T-cell (primary cell): Measurements from ENCODE around the gene KERA. TPM values are rescaled to one million over a fixed set of nuclear protein-coding genes. Genes with fewer than 3 reads are reported as not detected.

Experiments
- ATAC-seq, 4 experiments: fragments of 200-7000 bp in 3 of 4; fragments of 150-1000 bp in 1 of 4; cut with Tn5 transposase; replicated peaks in 1 of 4; 1 replicate in 3 of 4; 2 replicates in 1 of 4; pipeline ENCODE4 v1.10.0; 2021; ENCODE audit warnings: moderate library complexity in 3 of 4, mild to moderate bottlenecking in 2 of 4, moderate number of reproducible peaks in 1 of 4
- CTCF ChIA-PET, 2 donors: fragments of 300-600 bp; sonication (Branson Sonifier 250); formaldehyde crosslinking; loops; one replicate each; lab custom pipeline; 2022; ENCODE audit warnings: antibody characterized with exemption in 2 of 2; lab: Charles Lee
- POLR2A ChIA-PET, 2 donors: fragments of 300-600 bp; sonication (Branson Sonifier 250); formaldehyde crosslinking; loops; one replicate each; lab custom pipeline; 2022; ENCODE audit warnings: antibody characterized with exemption in 2 of 2; lab: Charles Lee
- DNase-seq, 35 experiments: peaks; one replicate each; pipeline versions ENCODE4 v3.0.0 to v3.0.0-alpha.2; 2013 to 2023
- H3K27ac ChIP-seq: one replicate; pipeline ENCODE4 v1.5.1; 2013; ENCODE audit warnings: low read length
- H3K27me3 ChIP-seq, 2 experiments: replicated peaks in 1 of 2; 1 replicate in 1 of 2; 2 replicates in 1 of 2; pipeline versions ENCODE4 v1.6.1 to v1.7.0; 2013; ENCODE audit warnings: low read length in 1 of 2, mixed read lengths in 1 of 2; ENCODE audit not compliant: control insufficient read depth in 2 of 2, insufficient read depth in 2 of 2; ENCODE audit errors: extremely low read depth in 1 of 2
- H3K36me3 ChIP-seq, 2 donors: 1 replicate in 1 of 2; 2 replicates in 1 of 2; pipeline versions ENCODE4 v1.6.1 to v1.7.0; 2013; ENCODE audit warnings: low read length in 1 of 2; ENCODE audit not compliant: control insufficient read depth in 2 of 2, insufficient read depth in 1 of 2; ENCODE audit errors: extremely low read depth in 1 of 2
- H3K4me1 ChIP-seq, 2 experiments: 1 replicate in 1 of 2; 2 replicates in 1 of 2; pipeline versions ENCODE4 v1.6.1 to v1.7.0; 2013; ENCODE audit warnings: low read length in 2 of 2, mixed read lengths in 1 of 2; ENCODE audit not compliant: insufficient read depth in 2 of 2, control insufficient read depth in 1 of 2; ENCODE audit errors: extremely low read depth in 1 of 2
- H3K4me3 ChIP-seq, 2 donors: 1 replicate in 1 of 2; 2 replicates in 1 of 2; pipeline versions ENCODE4 v1.5.1 to v1.7.0; 2013; ENCODE audit warnings: mild to moderate bottlenecking in 2 of 2, low read length in 1 of 2, moderate library complexity in 1 of 2; ENCODE audit not compliant: control insufficient read depth in 1 of 2; ENCODE audit errors: extremely low read depth in 1 of 2
- H3K9me3 ChIP-seq: 2 replicates; pipeline ENCODE4 v1.7.0; 2013
- H3K27ac Mint-ChIP-seq, 2 donors: one replicate each; pipeline ENCODE4 v1.8.0; 2020 to 2021; ENCODE audit warnings: mild to moderate bottlenecking in 2 of 2, mixed read lengths in 2 of 2
- H3K27me3 Mint-ChIP-seq, 2 donors: one replicate each; pipeline ENCODE4 v1.8.0; 2021 to 2022; ENCODE audit warnings: mixed read lengths in 2 of 2
- H3K36me3 Mint-ChIP-seq: one replicate; pipeline ENCODE4 v1.8.0; 2021; ENCODE audit warnings: mixed read lengths
- H3K4me1 Mint-ChIP-seq, 3 donors: one replicate each; pipeline ENCODE4 v1.8.0; 2020 to 2022; ENCODE audit warnings: mixed read lengths in 3 of 3, mild to moderate bottlenecking in 1 of 3
- H3K4me3 Mint-ChIP-seq, 3 donors: one replicate each; pipeline ENCODE4 v1.8.0; 2020 to 2022; ENCODE audit warnings: mild to moderate bottlenecking in 3 of 3, mixed read lengths in 3 of 3, moderate library complexity in 3 of 3
- H3K9me3 Mint-ChIP-seq, 3 donors: one replicate each; pipeline ENCODE4 v1.8.0; 2020 to 2022; ENCODE audit warnings: mixed read lengths in 3 of 3
- WGBS: methylation state at CpG from one replicate; pipeline ENCODE4 v1.1.5; 2013; ENCODE audit warnings: missing lambda C conversion rate; ENCODE audit not compliant: insufficient coverage; 5-methylcytosine and 5-hydroxymethylcytosine counted together
- total RNA-seq, 35 experiments: library from RNA in 6 of 35; stranded (reverse) in 6 of 35; fragments of 120-200 nt in 1 of 35; gene quantifications; one replicate each; pipeline versions ENCODE4 v1.2.1 to v1.2.4 and lab custom pipeline; 2013 to 2026

KERA gene
- total RNA-seq, 5 donors from 2014 or later (not counting 1 experiment from before 2014, with no cell fraction given) = not detected

GRCh38 chr12:91004872-91005271, 53.0 kb downstream of the KERA start, which contains the start of gene EPYC:
Gene EPYC, minus strand, starts transcription at chr12:91004972. Its CDS starts 2,407 bp downstream, at chr12:91002565.
- Histone ChIP-seq H3K4me3 (no peak within 1 kb of the TSS), H3K9me3 (no peaks in the 10 kb centered on the region), H3K27ac (no peak within 1 kb of the TSS), H3K36me3 (no peaks in the 10 kb centered on the region), H3K27me3 (no peaks in the 10 kb centered on the region), H3K4me1 (no peaks in the 10 kb centered on the region)
- no peaks in the 10 kb centered on the region for H3K9me3 Mint-ChIP-seq
- ATAC-seq = no peak
- ChIA-PET CTCF (no interaction called here), POLR2A (no interaction called here)
- H3K27ac Mint-ChIP-seq = no peak within 1 kb of the TSS
- H3K4me1 Mint-ChIP-seq = peaks cover 0 to 11% (median 4%) of the 10 kb centered on the region in 3 donors
- no peaks in the 10 kb centered on the region for H3K36me3 Mint-ChIP-seq
- peaks cover 0 to 3% of the 10 kb centered on the region in 2 donors for H3K27me3 Mint-ChIP-seq
- H3K4me3 Mint-ChIP-seq = no peak within 1 kb of the TSS
- no peak for DNase-seq

GRCh38 chr12:91003737-91004136, 54.1 kb downstream of the KERA start:
- Mint-ChIP-seq H3K9me3 (no peaks in the 10 kb centered on the region), H3K27ac (no peak overlapping the region), H3K27me3 (peaks cover 0 to 3% of the 10 kb centered on the region in 2 donors), H3K36me3 (no peaks in the 10 kb centered on the region), H3K4me1 (peaks cover 0 to 11% (median 4%) of the 10 kb centered on the region in 3 donors), H3K4me3 (no peak overlapping the region)
- no peaks in the 10 kb centered on the region for H3K36me3 ChIP-seq
- H3K4me3 ChIP-seq = no peak overlapping the region
- H3K27ac ChIP-seq = no peak overlapping the region
- ChIA-PET POLR2A (interaction anchor here in 1 of 2 donors (0.6 kb wide), 1 partner anchor 1607 kb away, joined by 3 read pairs; no protein-coding TSS in a partner anchor), CTCF (no interaction called here)
- H3K27me3 ChIP-seq = no peaks in the 10 kb centered on the region
- DNase-seq (no peak), ATAC-seq (no peak)
- H3K9me3 ChIP-seq = no peaks in the 10 kb centered on the region
- H3K4me1 ChIP-seq = no peaks in the 10 kb centered on the region

GRCh38 chr12:91001306-91001705, 56.5 kb downstream of the KERA start:
- Mint-ChIP-seq H3K27ac (no peak overlapping the region), H3K4me3 (no peak overlapping the region), H3K27me3 (peaks cover 0 to 3% of the 10 kb centered on the region in 2 donors), H3K36me3 (no peaks in the 10 kb centered on the region), H3K9me3 (no peaks in the 10 kb centered on the region), H3K4me1 (no peaks in the 10 kb centered on the region)
- no peaks in the 10 kb centered on the region for H3K27me3 ChIP-seq
- POLR2A ChIA-PET = no interaction called here
- ATAC-seq (no peak), DNase-seq (no peak)
- 100% methylated on average over 1 of the region's 1 CpG for WGBS
- H3K27ac ChIP-seq = no peak overlapping the region
- H3K36me3 ChIP-seq = no peaks in the 10 kb centered on the region
- CTCF ChIA-PET = no interaction called here
- H3K9me3 ChIP-seq = no peaks in the 10 kb centered on the region
- H3K4me1 ChIP-seq = no peaks in the 10 kb centered on the region
- no peak overlapping the region for H3K4me3 ChIP-seq

Other genes with a start within 250 kb of the KERA start
- gene CCER1, start 102.8 kb downstream of the KERA start, total RNA-seq = not detected
- gene EPYC, start 53.1 kb downstream of the KERA start, total RNA-seq = not detected
- gene LUM, start 53.5 kb upstream of the KERA start, total RNA-seq = 1 to 10 TPM in 1 of 5 donors, under 1 TPM in 2, not detected in 2; 0.46 to 1.1 (median 0.61) TPM
- 1 to 10 TPM in 3 of 5 donors, not detected in 2; 3.4 to 6.9 (median 6.8) TPM for gene DCN, start 124.8 kb upstream of the KERA start, total RNA-seq